Activated naive CD8-positive, alpha-beta T cell treated with anti-CD3 and anti-CD28 coated beads, Interleukin-2, amount 50 U/mL, for 24 hours (primary cell): Measurements from ENCODE around the gene ZNF555.

ENCODE experiments used
- ATAC-seq: fragments of 150-1000 bp; cut with Tn5 transposase; one replicate; pipeline ENCODE4 v1.10.0; 2021
- DNase-seq: peaks from one replicate; pipeline ENCODE4 v3.0.0; 2021
- H3K27ac Mint-ChIP-seq: one replicate; pipeline ENCODE4 v1.8.0; 2021; ENCODE audit warnings: mild to moderate bottlenecking, mixed read lengths
- H3K27me3 Mint-ChIP-seq: one replicate; pipeline ENCODE4 v1.8.0; 2021; ENCODE audit warnings: mixed read lengths
- H3K36me3 Mint-ChIP-seq: one replicate; pipeline ENCODE4 v1.8.0; 2021; ENCODE audit warnings: low read depth, mixed read lengths
- H3K4me1 Mint-ChIP-seq: one replicate; pipeline ENCODE4 v1.8.0; 2021; ENCODE audit warnings: mixed read lengths
- H3K4me3 Mint-ChIP-seq: one replicate; pipeline ENCODE4 v1.8.0; 2021; ENCODE audit warnings: mild to moderate bottlenecking, moderate library complexity, mixed read lengths
- H3K9me3 Mint-ChIP-seq: one replicate; pipeline ENCODE4 v1.8.0; 2021; ENCODE audit warnings: mixed read lengths

ZNF555 gene

DNA sequence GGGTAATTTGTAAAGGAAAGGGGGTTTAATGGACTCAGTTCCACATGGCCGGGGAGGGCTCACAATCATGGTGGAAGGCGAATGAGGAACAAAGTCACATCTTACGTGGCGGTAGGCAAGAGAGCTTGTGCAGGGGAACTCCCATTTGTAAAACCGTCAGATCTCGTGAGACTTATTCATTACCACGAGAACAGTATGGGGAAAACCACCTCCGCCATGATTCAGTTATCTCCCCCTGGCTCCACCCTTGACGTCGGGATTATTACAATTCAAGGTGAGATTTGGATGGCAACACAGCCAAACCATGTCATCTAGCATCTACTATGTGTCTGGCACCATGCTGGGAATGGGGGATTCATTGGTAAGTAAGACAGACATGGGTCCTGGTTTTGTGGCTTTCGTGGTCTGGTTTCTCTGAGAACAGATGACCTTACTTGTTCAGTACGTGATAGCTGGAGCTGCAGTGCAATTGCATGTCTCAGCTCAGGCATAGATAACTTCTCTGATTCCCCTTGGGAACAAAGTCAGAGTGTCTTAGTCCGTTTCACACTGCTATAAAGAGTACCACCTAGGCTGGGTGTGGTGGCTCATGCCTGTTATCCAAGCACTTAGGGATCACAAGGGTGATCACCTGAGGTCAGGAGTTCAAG lies 13.3 kb upstream of the ZNF555 start:
- ATAC-seq (no peak), DNase-seq (no peak)
- peaks cover 19% of the 10 kb centered on the region for H3K9me3 Mint-ChIP-seq
- peaks cover 2% of the 10 kb centered on the region for H3K4me1 Mint-ChIP-seq
- H3K36me3 Mint-ChIP-seq = peaks cover 49% of the 10 kb centered on the region
- no peaks in the 10 kb centered on the region for H3K27me3 Mint-ChIP-seq
- H3K4me3 Mint-ChIP-seq = no peak overlapping the region
- no peak overlapping the region for H3K27ac Mint-ChIP-seq

DNA sequence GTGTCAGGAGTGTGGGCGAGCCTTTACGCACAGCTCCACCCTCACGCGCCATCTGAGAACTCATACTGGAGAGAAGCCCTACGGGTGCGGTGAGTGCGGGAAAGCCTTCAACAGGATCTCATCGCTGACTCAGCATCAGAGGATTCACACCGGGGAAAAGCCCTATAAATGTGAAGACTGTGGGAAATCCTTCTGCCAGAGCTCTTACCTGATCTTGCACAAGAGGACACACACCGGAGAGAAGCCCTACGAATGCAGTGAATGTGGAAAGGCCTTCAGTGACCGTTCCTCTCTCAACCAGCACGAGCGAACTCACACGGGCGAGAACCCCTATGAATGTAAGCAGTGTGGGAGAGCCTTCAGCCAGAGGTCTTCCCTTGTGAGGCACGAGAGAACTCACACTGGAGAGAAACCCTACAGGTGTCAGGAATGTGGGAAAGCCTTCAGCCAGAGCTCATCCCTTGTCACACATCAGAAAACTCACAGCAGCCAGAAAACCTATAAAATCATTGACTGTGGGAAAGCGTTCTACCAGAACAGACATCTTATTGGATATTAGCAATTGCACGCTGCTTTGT lies 6.9 kb upstream of the ZNF555 start:
- H3K4me3 Mint-ChIP-seq = no peak overlapping the region
- no peak overlapping the region for H3K27ac Mint-ChIP-seq
- ATAC-seq (no peak), DNase-seq (no peak)
- no peaks in the 10 kb centered on the region for H3K27me3 Mint-ChIP-seq
- peaks cover 56% of the 10 kb centered on the region for H3K36me3 Mint-ChIP-seq
- peaks cover 40% of the 10 kb centered on the region for H3K9me3 Mint-ChIP-seq
- H3K4me1 Mint-ChIP-seq = no peaks in the 10 kb centered on the region

DNA sequence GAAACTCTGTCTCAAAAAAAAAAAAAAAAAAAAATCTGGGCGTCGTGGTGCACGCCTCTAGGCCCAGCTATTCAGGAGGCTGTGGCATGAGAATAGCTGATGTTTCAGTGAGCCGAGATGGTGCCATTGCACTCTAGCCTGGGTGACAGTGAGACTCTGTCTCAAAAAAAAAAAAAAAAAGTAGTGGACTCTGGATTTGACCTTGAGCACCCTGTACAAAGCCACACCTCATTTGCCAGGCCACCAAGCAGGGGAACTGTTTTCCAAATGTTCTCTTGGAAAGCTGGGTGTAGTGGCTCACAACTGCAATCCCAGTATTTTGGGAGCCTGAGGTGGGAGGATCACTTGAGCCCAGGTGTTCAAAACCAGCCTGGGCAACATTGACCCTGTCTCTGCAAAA lies 3.8 kb upstream of the ZNF555 start:
- Mint-ChIP-seq H3K4me3 (no peak overlapping the region), H3K27me3 (no peaks in the 10 kb centered on the region), H3K9me3 (peaks cover 36% of the 10 kb centered on the region), H3K4me1 (peaks cover 8% of the 10 kb centered on the region), H3K27ac (no peak overlapping the region), H3K36me3 (peaks cover 42% of the 10 kb centered on the region)
- no peak for ATAC-seq
- DNase-seq = no peak

DNA sequence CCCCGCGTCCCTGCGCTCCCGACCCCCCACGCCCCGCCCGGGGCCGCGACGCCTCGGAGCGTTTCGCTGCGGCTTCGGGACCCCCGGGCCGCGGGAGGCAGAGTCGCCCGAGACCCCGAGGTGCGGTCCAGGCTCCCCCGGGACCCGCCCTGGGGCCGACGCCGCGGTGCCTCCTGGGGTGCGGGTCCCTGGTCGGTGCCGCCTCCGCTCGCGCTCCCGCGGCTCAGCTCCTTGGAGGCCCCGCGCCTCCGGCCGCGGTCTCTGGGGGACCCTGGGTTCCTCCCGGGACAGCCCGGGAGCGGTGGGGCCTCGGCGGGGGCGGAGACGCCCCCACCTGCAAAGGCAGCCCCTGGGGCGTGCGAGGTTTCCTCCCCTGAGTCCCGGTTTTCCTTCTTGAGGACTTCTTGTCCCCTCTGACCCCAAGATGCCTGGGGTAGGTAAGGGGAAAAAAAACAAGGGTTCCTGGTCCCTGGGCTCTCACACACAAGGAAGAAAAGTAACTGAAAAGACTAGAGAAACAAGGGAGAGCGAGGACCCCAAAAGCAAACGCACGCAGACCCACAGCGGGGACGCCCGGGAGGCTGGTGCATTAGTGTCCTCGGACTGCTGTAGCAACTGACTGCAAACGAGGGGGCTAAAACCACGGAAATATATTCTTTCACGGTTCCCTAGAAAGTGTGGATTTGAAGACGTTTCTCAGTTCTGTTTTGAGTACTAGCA lies 740 bp downstream of the ZNF555 start:
- Mint-ChIP-seq H3K4me3 (peak overlapping the region; percentile 71), H3K36me3 (peaks cover 10% of the 10 kb centered on the region), H3K9me3 (peaks cover 4% of the 10 kb centered on the region), H3K27me3 (no peaks in the 10 kb centered on the region), H3K4me1 (peaks cover 19% of the 10 kb centered on the region), H3K27ac (no peak overlapping the region)
- no peak for ATAC-seq
- no peak for DNase-seq

DNA sequence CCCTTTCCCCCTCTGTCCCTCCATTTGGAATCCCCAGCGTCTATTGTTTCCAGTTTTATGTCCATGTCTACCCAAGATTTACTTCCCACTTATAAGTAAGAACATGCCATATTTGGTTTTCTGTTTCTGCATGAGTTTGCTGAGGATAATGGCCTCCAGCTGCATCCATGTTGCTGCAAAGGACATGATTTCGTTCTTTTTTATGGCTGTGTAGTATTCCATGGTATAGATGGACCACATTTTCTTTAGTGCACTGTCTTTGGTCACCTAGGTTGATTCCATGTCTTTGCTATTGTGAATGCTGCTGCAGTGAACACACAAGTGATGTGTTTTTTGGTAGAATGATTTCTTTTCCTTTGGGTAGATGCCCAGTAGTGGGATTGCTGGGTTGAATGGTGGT lies 3.8 kb downstream of the ZNF555 start:
- peaks cover 5% of the 10 kb centered on the region for H3K9me3 Mint-ChIP-seq
- ATAC-seq = no peak
- H3K36me3 Mint-ChIP-seq = peaks cover 14% of the 10 kb centered on the region
- DNase-seq = no peak
- peaks cover 24% of the 10 kb centered on the region for H3K4me1 Mint-ChIP-seq
- H3K4me3 Mint-ChIP-seq = no peak overlapping the region
- H3K27me3 Mint-ChIP-seq = no peaks in the 10 kb centered on the region
- no peak overlapping the region for H3K27ac Mint-ChIP-seq

DNA sequence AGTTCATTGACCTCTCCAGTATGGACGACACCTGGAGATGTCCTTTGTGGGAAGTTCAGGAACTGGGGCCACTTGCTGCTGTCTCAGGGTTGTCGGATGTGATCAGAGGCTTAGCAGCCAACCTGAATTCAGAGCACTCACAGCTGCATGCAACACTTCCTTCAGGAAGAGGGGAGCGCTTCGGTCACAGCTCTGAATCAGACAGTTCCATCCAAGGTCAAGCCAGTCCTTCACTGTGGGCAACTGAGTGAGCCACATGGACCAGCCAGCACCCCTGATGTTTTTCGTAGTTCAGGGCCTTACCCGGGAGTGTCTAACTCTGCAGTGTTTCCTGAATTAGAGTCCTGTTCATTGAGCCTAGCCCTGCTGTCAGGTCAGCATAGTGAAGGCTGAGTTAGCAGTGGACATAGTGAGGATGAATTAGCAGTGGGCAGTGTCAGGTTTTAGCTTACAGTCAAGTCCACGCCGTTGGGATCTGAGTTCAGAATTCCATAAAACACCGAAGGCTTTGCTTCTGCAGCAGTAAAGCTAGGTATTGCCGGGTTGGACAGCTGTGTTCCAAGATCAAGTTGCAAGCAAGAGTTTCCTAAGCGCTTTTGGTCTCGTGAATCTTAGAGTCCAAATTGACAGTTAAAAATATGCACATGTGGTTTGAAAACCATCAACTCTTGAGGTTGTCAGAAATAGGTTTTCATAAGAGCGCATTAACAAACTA lies 5.1 kb downstream of the ZNF555 start:
- H3K27ac Mint-ChIP-seq = no peak overlapping the region
- H3K36me3 Mint-ChIP-seq = peaks cover 24% of the 10 kb centered on the region
- DNase-seq (no peak), ATAC-seq (no peak)
- no peak overlapping the region for H3K4me3 Mint-ChIP-seq
- H3K9me3 Mint-ChIP-seq = peaks cover 14% of the 10 kb centered on the region
- peaks cover 27% of the 10 kb centered on the region for H3K4me1 Mint-ChIP-seq
- no peaks in the 10 kb centered on the region for H3K27me3 Mint-ChIP-seq

DNA sequence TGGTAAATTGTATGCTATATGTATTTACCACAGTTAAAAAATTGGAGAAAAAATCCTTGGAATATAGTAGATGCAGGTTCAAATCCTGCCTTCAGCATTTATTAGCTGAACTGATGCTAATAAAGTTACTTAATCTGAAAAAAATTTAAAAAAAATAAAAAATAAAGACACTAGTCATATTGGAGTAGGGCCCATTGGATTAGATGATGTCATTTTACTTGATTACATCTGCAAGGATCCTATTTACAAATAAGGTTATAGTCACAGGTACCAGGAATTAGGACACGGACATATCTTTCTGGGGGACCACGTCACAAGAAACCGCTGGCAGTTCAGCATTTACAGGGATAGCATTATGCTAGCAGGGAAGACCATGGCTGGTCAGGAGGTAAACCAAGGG lies 6.2 kb downstream of the ZNF555 start:
- no peak overlapping the region for H3K27ac Mint-ChIP-seq
- no peak for DNase-seq
- peaks cover 36% of the 10 kb centered on the region for H3K36me3 Mint-ChIP-seq
- no peak for ATAC-seq
- no peaks in the 10 kb centered on the region for H3K27me3 Mint-ChIP-seq
- peaks cover 23% of the 10 kb centered on the region for H3K9me3 Mint-ChIP-seq
- H3K4me1 Mint-ChIP-seq = peaks cover 22% of the 10 kb centered on the region
- no peak overlapping the region for H3K4me3 Mint-ChIP-seq

DNA sequence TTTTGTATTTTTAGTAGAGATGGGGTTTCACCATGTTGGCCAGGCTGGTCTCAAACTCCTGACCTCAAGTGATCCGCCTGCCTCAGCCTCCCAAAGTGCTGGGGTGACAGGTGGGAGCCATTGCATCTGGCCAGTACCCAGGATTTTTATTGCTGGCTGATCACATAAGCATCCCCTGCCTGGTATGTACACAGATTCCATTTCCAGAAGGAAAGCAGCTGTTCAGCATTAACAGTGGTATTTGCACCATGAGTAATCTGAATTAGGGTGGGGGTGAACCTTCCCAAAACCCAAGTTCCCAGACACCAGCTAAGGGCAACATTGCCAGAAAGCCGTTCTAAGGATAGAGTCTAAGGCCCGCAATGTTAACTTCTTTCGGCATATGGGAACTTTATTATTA lies 7.3 kb downstream of the ZNF555 start:
- H3K27me3 Mint-ChIP-seq = no peaks in the 10 kb centered on the region
- H3K9me3 Mint-ChIP-seq = peaks cover 33% of the 10 kb centered on the region
- peaks cover 14% of the 10 kb centered on the region for H3K4me1 Mint-ChIP-seq
- DNase-seq (no peak), ATAC-seq (no peak)
- no peak overlapping the region for H3K27ac Mint-ChIP-seq
- peaks cover 47% of the 10 kb centered on the region for H3K36me3 Mint-ChIP-seq
- no peak overlapping the region for H3K4me3 Mint-ChIP-seq

DNA sequence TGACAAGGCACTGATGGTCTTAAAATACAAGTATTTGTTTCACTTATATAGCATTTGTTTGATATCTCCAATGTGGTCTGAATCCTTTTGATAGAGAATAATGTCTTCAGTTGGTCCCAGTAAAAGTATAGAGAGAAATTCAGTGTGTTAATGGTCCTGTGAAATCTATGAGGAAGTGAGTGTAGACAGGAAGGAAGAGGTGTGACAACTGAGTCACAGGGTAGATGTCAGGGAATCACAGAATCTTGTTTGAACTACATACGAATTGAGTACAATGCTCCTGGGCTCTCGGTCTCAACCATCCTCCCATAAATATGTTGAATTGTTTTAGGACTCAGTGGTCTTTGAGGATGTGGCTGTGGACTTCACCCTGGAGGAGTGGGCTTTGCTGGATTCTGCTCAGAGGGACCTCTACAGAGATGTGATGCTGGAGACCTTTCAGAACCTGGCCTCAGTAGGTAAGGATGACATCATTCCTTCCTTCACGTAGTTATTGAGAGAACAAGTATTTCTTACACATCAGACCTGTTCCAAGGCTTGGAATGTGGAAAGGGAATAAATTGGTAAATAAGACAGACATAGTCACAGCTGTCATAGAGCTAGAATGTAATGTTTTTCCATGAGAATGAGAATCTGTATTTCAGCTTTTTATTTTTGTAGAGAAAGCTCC lies 9.1 kb downstream of the ZNF555 start:
- Mint-ChIP-seq H3K36me3 (peaks cover 63% of the 10 kb centered on the region), H3K4me1 (peaks cover 16% of the 10 kb centered on the region), H3K9me3 (peaks cover 46% of the 10 kb centered on the region), H3K27ac (peak overlapping the region; percentile 23), H3K4me3 (no peak overlapping the region), H3K27me3 (no peaks in the 10 kb centered on the region)
- DNase-seq (no peak), ATAC-seq (no peak)

DNA sequence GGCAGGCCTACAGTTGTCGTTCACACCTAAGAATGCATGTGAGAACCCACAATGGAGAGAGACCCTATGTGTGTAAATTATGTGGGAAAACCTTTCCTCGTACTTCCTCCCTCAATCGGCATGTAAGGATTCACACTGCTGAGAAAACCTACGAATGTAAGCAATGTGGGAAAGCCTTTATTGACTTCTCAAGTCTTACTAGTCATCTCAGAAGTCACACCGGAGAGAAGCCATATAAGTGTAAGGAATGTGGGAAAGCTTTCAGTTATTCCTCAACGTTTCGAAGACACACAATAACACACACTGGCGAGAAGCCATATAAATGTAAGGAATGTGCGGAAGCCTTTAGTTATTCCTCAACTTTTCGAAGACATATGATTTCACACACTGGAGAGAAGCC lies 11.3 kb downstream of the ZNF555 start:
- DNase-seq (no peak), ATAC-seq (no peak)
- H3K9me3 Mint-ChIP-seq = peaks cover 51% of the 10 kb centered on the region
- H3K4me1 Mint-ChIP-seq = peaks cover 27% of the 10 kb centered on the region
- H3K36me3 Mint-ChIP-seq = peaks cover 68% of the 10 kb centered on the region
- H3K27ac Mint-ChIP-seq = no peak overlapping the region
- no peaks in the 10 kb centered on the region for H3K27me3 Mint-ChIP-seq
- no peak overlapping the region for H3K4me3 Mint-ChIP-seq

DNA sequence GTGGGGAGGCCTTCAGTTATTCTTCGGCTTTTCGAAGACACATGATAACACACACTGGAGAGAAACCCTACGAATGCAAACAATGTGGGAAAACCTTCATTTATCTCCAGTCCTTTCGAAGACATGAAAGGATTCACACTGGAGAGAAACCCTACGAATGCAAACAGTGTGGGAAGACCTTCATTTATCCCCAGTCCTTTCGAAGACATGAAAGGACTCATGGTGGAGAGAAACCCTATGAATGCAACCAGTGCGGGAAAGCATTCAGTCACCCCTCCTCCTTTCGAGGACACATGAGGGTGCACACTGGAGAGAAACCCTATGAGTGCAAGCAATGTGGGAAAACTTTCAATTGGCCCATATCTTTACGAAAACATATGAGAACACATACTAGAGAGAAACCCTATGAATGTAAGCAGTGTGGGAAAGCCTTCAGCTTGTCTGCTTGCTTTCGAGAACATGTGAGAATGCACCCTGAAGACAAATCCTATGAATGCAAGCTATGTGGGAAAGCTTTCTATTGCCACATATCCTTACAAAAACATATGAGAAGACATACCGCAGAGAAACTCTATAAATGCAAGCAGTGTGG lies 11.8 kb downstream of the ZNF555 start:
- H3K36me3 Mint-ChIP-seq = peaks cover 68% of the 10 kb centered on the region
- no peaks in the 10 kb centered on the region for H3K27me3 Mint-ChIP-seq
- H3K4me1 Mint-ChIP-seq = peaks cover 27% of the 10 kb centered on the region
- no peak overlapping the region for H3K4me3 Mint-ChIP-seq
- no peak overlapping the region for H3K27ac Mint-ChIP-seq
- DNase-seq = no peak
- H3K9me3 Mint-ChIP-seq = peaks cover 51% of the 10 kb centered on the region
- no peak for ATAC-seq

DNA sequence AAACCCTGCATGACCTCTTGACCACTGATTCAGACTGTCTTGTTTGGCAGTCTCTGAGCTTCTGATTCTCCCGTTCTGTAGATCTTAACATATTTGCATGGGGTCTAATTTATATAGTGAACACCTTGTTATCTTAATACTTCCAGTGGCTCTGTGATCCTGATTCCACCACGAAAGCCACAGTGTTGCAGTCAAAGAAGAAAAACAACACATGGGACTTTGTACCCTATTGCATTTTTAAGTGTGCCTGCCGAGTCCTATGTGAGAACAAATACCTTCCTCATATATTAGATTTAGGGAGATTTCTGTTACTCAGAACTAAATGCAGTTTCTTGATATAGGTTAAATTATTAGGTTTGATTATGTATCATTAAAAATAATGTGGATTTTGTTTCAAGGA lies 13.6 kb downstream of the ZNF555 start:
- Mint-ChIP-seq H3K27ac (no peak overlapping the region), H3K9me3 (peaks cover 53% of the 10 kb centered on the region), H3K4me1 (peaks cover 25% of the 10 kb centered on the region), H3K4me3 (no peak overlapping the region), H3K36me3 (peaks cover 63% of the 10 kb centered on the region), H3K27me3 (no peaks in the 10 kb centered on the region)
- DNase-seq (no peak), ATAC-seq (no peak)

DNA sequence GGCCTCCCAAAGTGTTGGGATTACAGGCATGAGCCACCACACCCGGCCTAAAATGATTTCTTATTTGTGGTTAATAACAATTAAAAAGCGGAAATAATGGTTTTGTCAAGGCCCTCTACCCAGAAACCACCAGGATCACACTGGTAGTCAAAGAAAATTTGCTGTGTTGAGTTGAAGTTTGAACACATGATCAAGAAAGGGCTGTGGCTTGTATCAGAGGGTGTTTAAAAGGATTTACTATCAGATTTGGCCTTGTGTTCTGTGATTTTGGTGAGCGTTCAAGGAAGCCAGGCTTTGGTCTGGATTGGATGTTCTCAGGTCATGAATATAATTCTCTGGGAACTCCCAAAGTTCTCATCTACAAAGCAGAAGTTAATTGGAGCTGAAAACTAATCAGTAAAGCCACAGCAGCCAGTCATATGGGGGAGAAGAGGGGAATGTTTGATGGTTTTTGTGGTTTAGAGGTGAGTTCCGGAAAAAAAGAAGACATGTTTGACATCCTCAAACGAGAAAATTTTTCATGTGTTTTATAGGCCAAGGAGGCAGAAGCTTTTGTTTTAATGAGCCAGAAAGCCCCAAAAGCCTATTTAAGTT lies 15.3 kb downstream of the ZNF555 start:
- no peak for DNase-seq
- Mint-ChIP-seq H3K4me1 (peaks cover 16% of the 10 kb centered on the region), H3K36me3 (peaks cover 47% of the 10 kb centered on the region), H3K4me3 (no peak overlapping the region), H3K27ac (peak overlapping the region; percentile 1), H3K27me3 (no peaks in the 10 kb centered on the region), H3K9me3 (peaks cover 39% of the 10 kb centered on the region)
- ATAC-seq = no peak

DNA sequence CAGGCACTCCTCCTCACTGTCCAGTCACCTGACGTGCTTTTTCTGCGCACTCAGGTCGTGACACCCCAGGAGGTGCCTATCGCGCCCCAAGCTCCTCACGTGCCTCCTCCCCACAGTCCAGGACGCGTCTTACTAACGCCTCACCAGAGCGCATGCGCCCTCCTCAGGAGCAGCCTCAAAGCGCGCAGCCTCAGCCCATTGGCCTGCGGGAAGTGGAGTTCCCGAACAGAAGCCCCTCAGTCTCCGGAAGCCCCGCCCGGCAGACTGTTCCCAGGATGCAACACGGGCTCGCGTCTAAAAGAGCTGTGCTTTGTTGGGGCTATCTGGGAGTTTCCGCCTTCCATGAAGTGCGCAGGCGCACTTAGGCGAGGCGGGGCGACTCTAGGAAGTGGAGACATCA lies 17.6 kb downstream of the ZNF555 start:
- peaks cover 24% of the 10 kb centered on the region for H3K36me3 Mint-ChIP-seq
- H3K9me3 Mint-ChIP-seq = peaks cover 20% of the 10 kb centered on the region
- no peaks in the 10 kb centered on the region for H3K27me3 Mint-ChIP-seq
- no peak overlapping the region for H3K27ac Mint-ChIP-seq
- no peak overlapping the region for H3K4me3 Mint-ChIP-seq
- ATAC-seq = no peak
- H3K4me1 Mint-ChIP-seq = peaks cover 16% of the 10 kb centered on the region
- no peak for DNase-seq
